HG03135 (cell line): ENCODE measurements around the gene METAP1D.

Experiments
- ATAC-seq: cut with Tn5 transposase; IDR thresholded peaks from one replicate; pipeline ENCODE4 v1.9.1; 2021; ENCODE audit warnings: mild to moderate bottlenecking, moderate library complexity; ENCODE audit not compliant: unreplicated experiment

METAP1D gene

DNA sequence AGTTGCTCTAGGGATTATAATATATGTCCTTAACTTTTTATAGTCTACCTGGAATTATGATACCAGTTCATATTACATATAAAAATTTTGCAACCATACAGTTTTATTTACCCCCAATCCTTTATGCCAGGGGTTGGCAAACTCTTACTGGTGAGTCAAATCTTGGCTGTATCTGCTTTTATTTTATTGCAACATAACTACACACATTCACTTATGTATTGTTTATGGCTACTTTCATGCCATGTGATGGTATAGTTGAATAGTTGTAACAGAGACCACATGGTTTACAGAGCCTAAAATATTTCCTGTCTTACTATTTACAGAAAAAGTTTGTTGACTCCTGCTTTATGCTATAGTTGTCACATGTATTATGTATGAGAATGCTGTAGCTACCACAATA, 128.7 kb downstream of the METAP1D start:
- no peak for ATAC-seq

DNA sequence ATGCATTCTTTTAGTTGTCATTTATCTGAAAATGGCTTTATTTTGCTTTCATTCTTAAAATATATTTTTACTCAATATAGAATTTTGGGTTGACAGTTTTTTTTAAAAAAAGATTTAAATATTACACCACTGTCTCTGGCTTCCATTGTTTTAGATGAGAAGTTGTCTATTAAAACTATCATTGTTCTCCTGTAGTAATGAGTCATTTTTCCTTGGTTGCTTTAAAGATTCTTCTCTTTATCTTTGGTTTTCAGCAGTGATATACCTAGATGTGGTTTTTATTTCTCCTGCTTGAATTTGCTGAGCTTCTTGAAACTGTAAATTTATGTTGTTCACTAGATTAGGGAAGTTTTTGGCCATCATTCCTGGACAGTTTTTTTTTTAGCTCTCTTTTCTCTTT, 129.7 kb downstream of the METAP1D start:
- no peak for ATAC-seq
